GM18508 (cell line): ENCODE results near the gene NT5DC4.
"Not testable (repeated sequence)": the region's sequence is repeated elsewhere in the genome, so short reads cannot be mapped to it uniquely, and the experiment has no call there.

Experiments used
- ATAC-seq: cut with Tn5 transposase; IDR thresholded peaks from one replicate; pipeline ENCODE4 v1.9.1; 2021; ENCODE audit warnings: moderate number of reproducible peaks; ENCODE audit not compliant: insufficient read depth, unreplicated experiment

Gene NT5DC4

GRCh38 chr2:112698834-112699515 is 21.8 kb upstream of the NT5DC4 start:
- ATAC-seq: no peak

- no peak for ATAC-seq
Measured at GRCh38 chr2:112699984-112700667, 20.7 kb upstream of the NT5DC4 start.

GRCh38 chr2:112701052-112701451 is 19.8 kb upstream of the NT5DC4 start:
- ATAC-seq: no peak

- no peak for ATAC-seq
Measured at GRCh38 chr2:112703684-112704083, 17.1 kb upstream of the NT5DC4 start.

GRCh38 chr2:112705575-112705974 is 15.2 kb upstream of the NT5DC4 start:
- ATAC-seq: no peak

GRCh38 chr2:112706170-112706664 is 14.6 kb upstream of the NT5DC4 start:
- no peak for ATAC-seq

GRCh38 chr2:112706947-112707346 is 13.9 kb upstream of the NT5DC4 start:
- ATAC-seq: not testable (repeated sequence)

GRCh38 chr2:112708968-112709367 is 11.9 kb upstream of the NT5DC4 start:
- ATAC-seq: no peak

- ATAC-seq: no peak
Measured at GRCh38 chr2:112709703-112710102, 11.1 kb upstream of the NT5DC4 start.

GRCh38 chr2:112710956-112711750 is 9.7 kb upstream of the NT5DC4 start:
- ATAC-seq: no peak

GRCh38 chr2:112712465-112712864 is 8.4 kb upstream of the NT5DC4 start:
- ATAC-seq: no peak

GRCh38 chr2:112712903-112713584 is 7.8 kb upstream of the NT5DC4 start:
- ATAC-seq: no peak

GRCh38 chr2:112713585-112713925 is 7.3 kb upstream of the NT5DC4 start:
- no peak for ATAC-seq

GRCh38 chr2:112713926-112714325 is 6.9 kb upstream of the NT5DC4 start:
- ATAC-seq: no peak

GRCh38 chr2:112714331-112714730 is 6.5 kb upstream of the NT5DC4 start:
- ATAC-seq: no peak

GRCh38 chr2:112714836-112715631 is 5.8 kb upstream of the NT5DC4 start:
- ATAC-seq: no peak

GRCh38 chr2:112716094-112716493 is 4.7 kb upstream of the NT5DC4 start:
- not testable (repeated sequence) for ATAC-seq

- ATAC-seq: not testable (repeated sequence)
Measured at GRCh38 chr2:112716826-112717352, 3.9 kb upstream of the NT5DC4 start.

GRCh38 chr2:112718863-112719370 is 1.9 kb upstream of the NT5DC4 start:
- ATAC-seq: no peak
